Neural progenitor cell (in vitro differentiated cells): ENCODE measurements around the gene HSP90AB1.

ENCODE experiments used
- EZH2 ChIP-seq: fragments of 200-600 bp; sonication (generic); IDR thresholded peaks from 2 replicates; pipeline ENCODE4 v1.6.1; 2017; ENCODE audit warnings: antibody characterized with exemption, mild to moderate bottlenecking, moderate library complexity
- TF ChIP-seq, protein P1 (sequence below): fragments of 200-600 bp; sonication (generic); IDR thresholded peaks from 2 replicates; pipeline ENCODE4 v1.5.1; 2017; ENCODE audit warnings: antibody characterized with exemption, mild to moderate bottlenecking

DNA sequence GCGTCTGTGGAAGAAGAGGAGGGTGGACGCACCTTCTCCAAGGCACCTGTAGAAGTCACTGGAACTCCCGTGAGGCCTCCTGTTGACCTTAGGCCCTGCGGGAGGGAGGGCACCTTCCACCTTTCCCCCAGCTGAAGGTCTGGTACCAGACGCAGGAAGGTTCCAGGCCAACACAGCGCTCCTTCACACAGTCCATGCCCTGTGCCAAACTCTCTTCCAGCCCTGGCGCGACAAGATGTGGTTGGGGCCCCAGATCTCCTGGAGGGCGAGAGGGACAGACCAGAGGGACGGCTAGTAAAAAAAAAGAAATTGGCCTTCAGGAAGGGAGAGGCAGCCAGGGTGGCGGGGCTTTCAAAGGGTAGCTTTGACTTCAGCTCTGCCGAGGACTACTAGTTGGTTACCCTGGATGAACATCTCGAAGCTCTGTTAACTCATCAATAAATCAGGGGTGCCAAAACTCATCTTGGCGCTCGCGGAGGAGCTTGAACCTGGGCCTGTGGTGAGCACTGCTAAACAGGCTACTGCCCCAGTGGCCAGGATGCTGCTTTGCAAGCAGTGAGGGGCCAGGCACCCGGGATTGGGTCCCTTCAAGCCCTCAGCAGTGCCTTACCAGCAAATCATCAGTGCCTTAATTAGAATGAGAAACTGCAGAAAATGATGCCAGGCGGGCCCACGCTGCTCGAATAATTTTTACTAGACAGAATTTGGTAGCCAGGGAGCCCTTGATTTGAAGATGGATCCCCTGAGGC, 51.3 kb downstream of the HSP90AB1 start:
- TF ChIP-seq, protein P1, sequence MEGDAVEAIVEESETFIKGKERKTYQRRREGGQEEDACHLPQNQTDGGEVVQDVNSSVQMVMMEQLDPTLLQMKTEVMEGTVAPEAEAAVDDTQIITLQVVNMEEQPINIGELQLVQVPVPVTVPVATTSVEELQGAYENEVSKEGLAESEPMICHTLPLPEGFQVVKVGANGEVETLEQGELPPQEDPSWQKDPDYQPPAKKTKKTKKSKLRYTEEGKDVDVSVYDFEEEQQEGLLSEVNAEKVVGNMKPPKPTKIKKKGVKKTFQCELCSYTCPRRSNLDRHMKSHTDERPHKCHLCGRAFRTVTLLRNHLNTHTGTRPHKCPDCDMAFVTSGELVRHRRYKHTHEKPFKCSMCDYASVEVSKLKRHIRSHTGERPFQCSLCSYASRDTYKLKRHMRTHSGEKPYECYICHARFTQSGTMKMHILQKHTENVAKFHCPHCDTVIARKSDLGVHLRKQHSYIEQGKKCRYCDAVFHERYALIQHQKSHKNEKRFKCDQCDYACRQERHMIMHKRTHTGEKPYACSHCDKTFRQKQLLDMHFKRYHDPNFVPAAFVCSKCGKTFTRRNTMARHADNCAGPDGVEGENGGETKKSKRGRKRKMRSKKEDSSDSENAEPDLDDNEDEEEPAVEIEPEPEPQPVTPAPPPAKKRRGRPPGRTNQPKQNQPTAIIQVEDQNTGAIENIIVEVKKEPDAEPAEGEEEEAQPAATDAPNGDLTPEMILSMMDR, result no peak
- TF ChIP-seq EZH2, result peak; percentile 7
